K562 (cell line): ENCODE data around the gene CLASP1. TPM values are rescaled to one million over a fixed set of nuclear protein-coding genes. Genes with fewer than 3 reads are reported as not detected.

Source experiments
- ATAC-seq: fragments of 200-7000 bp; cut with Tn5 transposase; 3 replicates; pipeline ENCODE4 v1.9.1; 2020; ENCODE audit warnings: moderate library complexity
- BruUV-seq: library from RNA; stranded (reverse); fragments of 400-500 nt; replicated peaks from 2 replicates; lab custom pipeline; 2021; lab: Mats Ljungman, UMichigan
- CTCF ChIA-PET: fragments of 300-600 bp; formaldehyde crosslinking; extraction: SDS; loops from one replicate; lab custom pipeline; 2021; ENCODE audit warnings: low intra/inter-chr PET ratio; lab: Yijun Ruan, JAX
- POLR2A ChIA-PET: fragments of 300-600, 350-650 bp; sonication (Branson Sonifier 250); formaldehyde crosslinking; extraction: SDS; loops from one replicate; lab custom pipeline; 2021; ENCODE audit warnings: antibody characterized with exemption, inconsistent platforms; lab: Yijun Ruan, JAX
- DNase-seq, 4 experiments: peaks; one replicate each; pipeline versions ENCODE4 v3.0.0 to v3.0.0-alpha.2; 2011 to 2018; ENCODE audit warnings: low spot score in 3 of 4, mixed read lengths in 3 of 4; ENCODE audit errors: extremely low read depth in 1 of 4
- FAIRE-seq: peaks from 2 replicates; lab custom pipeline; 2011; peaks lifted over from hg19 to GRCh38; lab: Jason Lieb, UNC
- H2AFZ ChIP-seq: 2 replicates; pipeline ENCODE4 v1.6.0; 2011; ENCODE audit warnings: low read depth, low read length, control low read depth, inconsistent platforms
- H3K27ac ChIP-seq: fragments of 200-600 bp; 3 replicates; pipeline ENCODE4 v1.8.0; 2011; ENCODE audit warnings: low read depth, mild to moderate bottlenecking, control low read depth, inconsistent platforms, low read length, moderate library complexity, mixed read lengths; ENCODE audit errors: extremely low read depth
- H3K27me3 ChIP-seq, 2 experiments: fragments of 300-600 bp in 1 of 2; 2 replicates in 1 of 2; 3 replicates in 1 of 2; pipeline versions ENCODE4 v1.6.0 to v1.8.0; 2011; ENCODE audit warnings: inconsistent platforms in 2 of 2, low read length in 2 of 2, mild to moderate bottlenecking in 1 of 2, mixed read lengths in 1 of 2, moderate library complexity in 1 of 2; ENCODE audit not compliant: control insufficient read depth in 2 of 2, insufficient read depth in 2 of 2
- H3K36me3 ChIP-seq: fragments of 300-600 bp; 3 replicates; pipeline ENCODE4 v1.8.0; 2011; ENCODE audit warnings: mild to moderate bottlenecking, low read length, inconsistent platforms; ENCODE audit not compliant: control insufficient read depth, insufficient read depth
- H3K4me1 ChIP-seq, 2 experiments: fragments of 200-600 bp in 1 of 2; replicated peaks in 1 of 2; 2 replicates in 1 of 2; 3 replicates in 1 of 2; pipeline versions ENCODE4 v1.5.1 to v1.8.0; 2011; ENCODE audit warnings: inconsistent platforms in 2 of 2, low read length in 2 of 2, mild to moderate bottlenecking in 1 of 2, mixed read lengths in 1 of 2, moderate library complexity in 1 of 2; ENCODE audit not compliant: control insufficient read depth in 2 of 2, insufficient read depth in 2 of 2
- H3K4me2 ChIP-seq: 2 replicates; pipeline ENCODE4 v1.6.1; 2011; ENCODE audit warnings: low read length, control low read depth, inconsistent platforms, mixed read lengths; ENCODE audit not compliant: insufficient read depth
- H3K4me3 ChIP-seq: fragments of 200-600 bp; sonication (generic), shearing (Covaris generic); 2 replicates; pipeline ENCODE4 v1.5.1; 2016; ENCODE audit warnings: control low read depth, inconsistent platforms
- H3K79me2 ChIP-seq: fragments of 200-600 bp; 3 replicates; pipeline ENCODE4 v1.8.0; 2011; ENCODE audit warnings: low read length, inconsistent platforms; ENCODE audit not compliant: control insufficient read depth, insufficient read depth
- H3K9ac ChIP-seq, 2 experiments: 2 replicates each; pipeline versions ENCODE4 v1.6.0 to v1.6.1; 2011; ENCODE audit warnings: low read depth in 2 of 2, low read length in 2 of 2, control low read depth in 1 of 2, inconsistent platforms in 1 of 2, mild to moderate bottlenecking in 1 of 2, mixed read lengths in 1 of 2; ENCODE audit not compliant: insufficient read depth in 1 of 2
- H3K9me1 ChIP-seq: one replicate; pipeline ENCODE4 v1.6.0; 2011; ENCODE audit warnings: inconsistent platforms, mild to moderate bottlenecking, low read length, moderate library complexity; ENCODE audit not compliant: control insufficient read depth, insufficient read depth
- H3K9me3 ChIP-seq: replicated peaks from 2 replicates; pipeline ENCODE4 v1.5.1; 2011; ENCODE audit warnings: low read depth, low read length, inconsistent platforms; ENCODE audit not compliant: control insufficient read depth, insufficient read depth
- H4K20me1 ChIP-seq: replicated peaks from 2 replicates; pipeline ENCODE4 v1.6.1; 2011; ENCODE audit warnings: low read length, inconsistent platforms, mixed read lengths; ENCODE audit not compliant: control insufficient read depth, insufficient read depth
- ATF3 ChIP-seq, 2 experiments: fragments of 450-650 bp in 1 of 2; sonication (generic) in 1 of 2; formaldehyde crosslinking in 1 of 2; IDR thresholded peaks in 1 of 2; conservative IDR thresholded peaks in 1 of 2; 2 replicates each; pipeline versions ENCODE4 v1.6.1 to v1.8.1; 2016 to 2023; ENCODE audit warnings: mild to moderate bottlenecking in 2 of 2, moderate library complexity in 2 of 2, inconsistent platforms in 1 of 2, missing genetic modification reagents in 1 of 2
- ATF7 ChIP-seq: fragments of 450-650 bp; IDR thresholded peaks from 2 replicates; pipeline ENCODE4 v1.7.1; 2014; ENCODE audit warnings: mild to moderate bottlenecking, moderate library complexity
- CEBPG ChIP-seq, 3 experiments: fragments of 200-800 bp in 1 of 3; sonication (Bioruptor generic) in 1 of 3; sonication (generic) in 1 of 3; formaldehyde crosslinking in 1 of 3; IDR thresholded peaks in 2 of 3; conservative IDR thresholded peaks in 1 of 3; 2 replicates each; pipeline versions ENCODE4 v1.6.1 to v1.8.0; 2016 to 2022; ENCODE audit warnings: missing compliant biosample characterization in 2 of 3, missing genetic modification characterization in 2 of 3, mild to moderate bottlenecking in 1 of 3, missing genetic modification reagents in 1 of 3
- CREBBP ChIP-seq: IDR thresholded peaks from one replicate; pipeline ENCODE4 v1.6.1; 2012; ENCODE audit warnings: low read depth, mild to moderate bottlenecking, control low read depth, inconsistent platforms, low read length
- FOXP1 ChIP-seq: sonication (generic); formaldehyde crosslinking; IDR thresholded peaks from 2 replicates; pipeline ENCODE4 v1.8.0; 2022; ENCODE audit warnings: mild to moderate bottlenecking, missing genetic modification reagents
- JUN ChIP-seq, 2 experiments: sonication (generic) in 1 of 2; formaldehyde crosslinking in 1 of 2; IDR thresholded peaks; 2 replicates each; pipeline versions ENCODE4 v1.6.1 to v1.8.0; 2012 to 2022; ENCODE audit warnings: borderline replicate concordance in 2 of 2, mild to moderate bottlenecking in 2 of 2, improper control_type of control experiment in 1 of 2, low read depth in 1 of 2, low read length in 1 of 2, missing genetic modification reagents in 1 of 2
- JUND ChIP-seq, 2 experiments: IDR thresholded peaks; 2 replicates in 1 of 2; 3 replicates in 1 of 2; pipeline ENCODE4 v1.6.1; 2011; ENCODE audit warnings: borderline replicate concordance in 2 of 2, low read depth in 2 of 2, low read length in 2 of 2, improper control_type of control experiment in 1 of 2, missing biosample characterization in 1 of 2, missing genetic modification characterization in 1 of 2, missing genetic modification reagents in 1 of 2
- RFX7 ChIP-seq: fragments of 250-450 bp; sonication (Bioruptor Pico); IDR thresholded peaks from 2 replicates; pipeline ENCODE4 v1.5.1; 2021; ENCODE audit warnings: mild to moderate bottlenecking
- ZBTB43 ChIP-seq: sonication (generic); formaldehyde crosslinking; IDR thresholded peaks from 2 replicates; pipeline ENCODE4 v1.8.0; 2023; ENCODE audit warnings: mild to moderate bottlenecking, missing genetic modification reagents
- ZNF740 ChIP-seq, 3 experiments: fragments of 200-800 bp in 1 of 3; sonication (Bioruptor generic) in 1 of 3; sonication (generic) in 1 of 3; formaldehyde crosslinking in 1 of 3; IDR thresholded peaks; 2 replicates each; pipeline versions ENCODE4 v1.6.1 to v1.8.0; 2016 to 2022; ENCODE audit warnings: mild to moderate bottlenecking in 2 of 3, missing compliant biosample characterization in 2 of 3, missing genetic modification characterization in 2 of 3, missing genetic modification reagents in 1 of 3
- WGBS: fragments of 100-300 bp; shearing (Covaris generic); methylation state at CpG from one replicate; pipeline ENCODE4 v1.1.6; 2016; ENCODE audit warnings: low coverage, mixed read lengths; ENCODE audit not compliant: insufficient coverage; ENCODE audit errors: missing lambda C conversion rate; 5-methylcytosine and 5-hydroxymethylcytosine counted together
- in situ Hi-C: fragments of 300-500 bp; cut with MboI; formaldehyde crosslinking; loops from 4 replicates; pipeline ENCODE4 v1.15.0; 2018; ENCODE audit warnings: inconsistent platforms, mixed read lengths
- intact Hi-C: fragments of 100-400 bp; cut with micrococcal nuclease; formaldehyde crosslinking; loops from 2 replicates; pipeline ENCODE4 v1.14.2; 2022
- polyA plus RNA-seq, 8 experiments: library from polyadenylated mRNA; depleted of rRNA in 4 of 8; stranded (reverse) in 5 of 8; unstranded in 3 of 8; fragments of >200 nt; fragmentation: Nextera tagmentation in 2 of 8; fragmentation: Illumina TruSeq in 1 of 8; extraction: Ambion mirVana in 2 of 8; extraction: Trizol in 1 of 8; gene quantifications; 2 replicates each; pipeline versions ENCODE4 v1.2.1 to v1.2.3, GENCODE V29; 2011 to 2014; ENCODE audit warnings: inconsistent platforms in 1 of 8, missing spikeins in 1 of 8
- total RNA-seq, 7 experiments: library from RNA; depleted of rRNA in 6 of 7; stranded (reverse); fragments of >200 nt in 6 of 7; fragmentation: Illumina TruSeq in 2 of 7; extraction: Trizol in 2 of 7; gene quantifications; 2 replicates each; pipeline versions ENCODE4 v1.2.1 to v1.2.3, GENCODE V29; 2011 to 2021; ENCODE audit warnings: low replicate concordance in 1 of 7
- TF ChIP-seq, protein P1 (sequence below): fragments of 200-800 bp; sonication (Bioruptor generic); IDR thresholded peaks from 2 replicates; pipeline ENCODE4 v1.6.1; 2017; ENCODE audit warnings: missing genetic modification characterization, missing compliant biosample characterization

CLASP1 gene
- total and polyA plus RNA-seq, 9 of the 15 experiments (the other 6 are each of a cell fraction or from before 2014, with no cell fraction given) = 1.7 to 40.3 (median 20.7) TPM

- Histone ChIP-seq H2AFZ (no peak overlapping the region), H3K9me1 (no peaks in the 10 kb centered on the region), H3K9ac (no peak overlapping the region), H3K27ac (no peak overlapping the region), H3K4me1 (peaks cover 0 to 8% of the 10 kb centered on the region in 2 experiments; a peak in 1 of 5 replicates), H3K9me3 (no peaks in the 10 kb centered on the region), H3K4me2 (no peak overlapping the region), H3K4me3 (no peak overlapping the region), H3K27me3 (peaks cover 11 to 43% of the 10 kb centered on the region in 2 experiments), H4K20me1 (0 out of 2 replicates have a peak, but pooled peaks cover 5% of the 10 kb centered on the region), H3K79me2 (no peaks in the 10 kb centered on the region), H3K36me3 (peaks cover 9% of the 10 kb centered on the region; the same call in 2 of the 3 replicates)
- WGBS = 29% methylated on average over 21 of the region's 22 CpGs
- peak; percentile 70 for ATAC-seq
- CTCF ChIA-PET = no interaction called here
- in situ Hi-C loops = loop anchor here (25.0 kb wide), 1 partner anchor 648 kb away; no protein-coding TSS in a partner anchor
- BruUV-seq = no TSS peak
- peak in 2 of 4 experiments; percentile 14 to 22 for DNase-seq
- intact Hi-C loops = no loop called here
- FAIRE-seq = no peak
- POLR2A ChIA-PET = interaction anchor here (0.7 to 1.2 kb wide), 2 partner anchors 9 to 60 kb away, joined by 3 read pairs; no protein-coding TSS in a partner anchor
- no peak for TF ChIP-seq ZBTB43 (CRISPR knock-in tag)
- peak; percentile 85 for TF ChIP-seq ATF7
- peak; percentile 40; the same call in 1 of the 2 replicates for TF ChIP-seq CEBPG (CRISPR knock-in tag; IDR thresholded peaks at IDR 0.05)
- TF ChIP-seq CEBPG (tag; conservative IDR thresholded peaks at IDR 0.05 in 1 of 2, IDR thresholded peaks at IDR 0.05 in 1 of 2) = no peak
- TF ChIP-seq JUND (IDR thresholded peaks at IDR 0.05; ENCODE audit: borderline replicate concordance, low read depth, low read length) = peak; percentile 69
- TF ChIP-seq JUND (tag; IDR thresholded peaks at IDR 0.05; ENCODE audit: borderline replicate concordance, low read depth, low read length) = peak; percentile 46; the same call in 1 of the 3 replicates
- TF ChIP-seq ATF3 (IDR thresholded peaks at IDR 0.05) = peak; percentile 92
- TF ChIP-seq ATF3 (CRISPR knock-in tag; conservative IDR thresholded peaks at IDR 0.05) = no peak
- no peak for TF ChIP-seq RFX7
- no peak for TF ChIP-seq FOXP1 (CRISPR knock-in tag)
- TF ChIP-seq JUN (IDR thresholded peaks at IDR 0.05; ENCODE audit: borderline replicate concordance, low read depth, low read length) = peak; percentile 76; the same call in 1 of the 2 replicates
- no peak for TF ChIP-seq JUN (CRISPR knock-in tag; IDR thresholded peaks at IDR 0.05; ENCODE audit: borderline replicate concordance)
- no peak for TF ChIP-seq ZNF740 (CRISPR knock-in tag; IDR thresholded peaks at IDR 0.05)
- TF ChIP-seq ZNF740 (tag; IDR thresholded peaks at IDR 0.05) = peak in 1 of 2 experiments; percentile 46; a peak in 1 of 4 replicates
- TF ChIP-seq, protein P1, sequence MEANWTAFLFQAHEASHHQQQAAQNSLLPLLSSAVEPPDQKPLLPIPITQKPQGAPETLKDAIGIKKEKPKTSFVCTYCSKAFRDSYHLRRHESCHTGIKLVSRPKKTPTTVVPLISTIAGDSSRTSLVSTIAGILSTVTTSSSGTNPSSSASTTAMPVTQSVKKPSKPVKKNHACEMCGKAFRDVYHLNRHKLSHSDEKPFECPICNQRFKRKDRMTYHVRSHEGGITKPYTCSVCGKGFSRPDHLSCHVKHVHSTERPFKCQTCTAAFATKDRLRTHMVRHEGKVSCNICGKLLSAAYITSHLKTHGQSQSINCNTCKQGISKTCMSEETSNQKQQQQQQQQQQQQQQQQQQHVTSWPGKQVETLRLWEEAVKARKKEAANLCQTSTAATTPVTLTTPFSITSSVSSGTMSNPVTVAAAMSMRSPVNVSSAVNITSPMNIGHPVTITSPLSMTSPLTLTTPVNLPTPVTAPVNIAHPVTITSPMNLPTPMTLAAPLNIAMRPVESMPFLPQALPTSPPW (CRISPR knock-in tag) = peak; percentile 53
- TF ChIP-seq CREBBP = no peak
These were observed 313.7 kb downstream of the CLASP1 start for GRCh38 chr2:121335294-121336290.
